ENCODE data around the gene HYAL3. TPM values are rescaled to one million over a fixed set of nuclear protein-coding genes. Genes with fewer than 3 reads are reported as not detected.

The HYAL3 gene
- total and polyA plus RNA-seq, 10 donors = 0.73 to 3.8 (median 2.5) TPM

- H3K27me3 ChIP-seq (replicated peaks in 1 of 7) = peaks cover 5 to 54% (median 41%) of the 10 kb centered on the region in 7 donors
- H3K27ac ChIP-seq = no peak overlapping the region
- WGBS, 5 donors = 20 to 40% (median 25%) methylated on average over 40 to 79 of the region's 79 CpGs
- H3K9me3 ChIP-seq = no peaks in the 10 kb centered on the region
- peaks cover 10 to 56% (median 45%) of the 10 kb centered on the region in 6 donors for H3K4me1 ChIP-seq
- no peak for TF ChIP-seq POLR2A (IDR thresholded peaks at IDR 0.05)
- H3K36me3 ChIP-seq = no peaks in the 10 kb centered on the region
- H3K4me3 ChIP-seq = peak overlapping the region in 2 of 8 donors; percentile 7 to 54
- intact Hi-C loops (cut with DNase I; ENCODE audit: low total_unique reads) = loop anchor here (10.0 kb wide), 1 partner anchor 151 kb away; no protein-coding TSS in a partner anchor
- DNase-seq = no peak
Observed at GRCh38 chr3:50275996-50276761, 23.0 kb downstream of the HYAL3 start.

- intact Hi-C loops (cut with DNase I; ENCODE audit: low total_unique reads) = loop anchor here (10.0 kb wide), 1 partner anchor 151 kb away; no protein-coding TSS in a partner anchor
Observed at GRCh38 chr3:50275141-50275995, 23.8 kb downstream of the HYAL3 start.

GRCh38 chr3:50274371-50275104 lies 24.7 kb downstream of the HYAL3 start:
- Histone ChIP-seq H3K27ac (no peak overlapping the region), H3K36me3 (no peaks in the 10 kb centered on the region), H3K27me3 (replicated peaks in 1 of 7) (peaks cover 5 to 54% (median 41%) of the 10 kb centered on the region in 7 donors), H3K9me3 (no peaks in the 10 kb centered on the region), H3K4me1 (peaks cover 10 to 63% (median 48%) of the 10 kb centered on the region in 6 donors), H3K4me3 (peak overlapping the region in 2 of 8 donors; percentile 6 to 54)
- DNase-seq = peak; percentile 89
- TF ChIP-seq POLR2A (IDR thresholded peaks at IDR 0.05) (no peak), POLR2AphosphoS5 (IDR thresholded peaks at IDR 0.05) (peak in 1 of 3 donors; percentile 27), CTCF (IDR thresholded peaks at IDR 0.05 in 8 of 11, conservative IDR thresholded peaks at IDR 0.05 in 3 of 11) (peak; percentile 42 to 89 (median 80))
- intact Hi-C loops (cut with DNase I; ENCODE audit: low total_unique reads) = loop anchor here (5.0 to 10.0 kb wide), 2 partner anchors 47 to 150 kb away; no protein-coding TSS in a partner anchor
- WGBS, 5 donors = 12 to 24% (median 15%) methylated on average over 20 to 26 of the region's 26 CpGs

More at GRCh38 chr3:50275141-50275995, 23.8 kb downstream of the HYAL3 start:
- Histone ChIP-seq H3K36me3 (no peaks in the 10 kb centered on the region), H3K27me3 (replicated peaks in 1 of 7) (peaks cover 5 to 54% (median 41%) of the 10 kb centered on the region in 7 donors), H3K27ac (no peak overlapping the region), H3K4me3 (peak overlapping the region in 2 of 8 donors; percentile 6 to 54), H3K4me1 (peaks cover 10 to 57% (median 45%) of the 10 kb centered on the region in 6 donors), H3K9me3 (no peaks in the 10 kb centered on the region)
- 16 to 52% (median 26%) methylated on average over 28 to 65 of the region's 65 CpGs for WGBS, 5 donors
- TF ChIP-seq POLR2AphosphoS5 (IDR thresholded peaks at IDR 0.05) = no peak
- TF ChIP-seq CTCF (IDR thresholded peaks at IDR 0.05 in 8 of 11, conservative IDR thresholded peaks at IDR 0.05 in 3 of 11) = no peak
- TF ChIP-seq POLR2A (IDR thresholded peaks at IDR 0.05) = no peak
- DNase-seq = no peak

GRCh38 chr3:50273689-50274065 lies 25.5 kb downstream of the HYAL3 start:
- Histone ChIP-seq H3K4me1 (peaks cover 10 to 72% (median 51%) of the 10 kb centered on the region in 6 donors), H3K9me3 (no peaks in the 10 kb centered on the region), H3K4me3 (peak overlapping the region in 5 of 8 donors; percentile 10 to 56 (median 16)), H3K27ac (no peak overlapping the region), H3K36me3 (no peaks in the 10 kb centered on the region), H3K27me3 (replicated peaks in 1 of 7) (peaks cover 5 to 54% (median 41%) of the 10 kb centered on the region in 7 donors)
- TF ChIP-seq CTCF (IDR thresholded peaks at IDR 0.05 in 8 of 11, conservative IDR thresholded peaks at IDR 0.05 in 3 of 11) (no peak), POLR2A (IDR thresholded peaks at IDR 0.05) (no peak), POLR2AphosphoS5 (IDR thresholded peaks at IDR 0.05) (no peak)
- WGBS, 5 donors = 36 to 63% (median 42%) methylated on average over 15 to 31 of the region's 31 CpGs
- intact Hi-C loops (cut with DNase I; ENCODE audit: low total_unique reads) = loop anchor here (2.0 to 10.0 kb wide), 3 partner anchors 46 to 149 kb away; partner anchors contain the start of gene GNAT1
- no peak for DNase-seq
